Osteoblast (primary cell): ENCODE measurements around the gene REPS2. TPM values are rescaled to one million over a fixed set of nuclear protein-coding genes. Genes with fewer than 3 reads are reported as not detected.

Experiments used
- DNase-seq: peaks from one replicate; pipeline ENCODE4 v3.0.0; 2011; ENCODE audit warnings: low spot score, mixed read lengths; ENCODE audit not compliant: insufficient read length; ENCODE audit errors: missing footprints
- H2AFZ ChIP-seq: 2 replicates; pipeline ENCODE4 v1.6.0; 2011; ENCODE audit warnings: mild to moderate bottlenecking, low read length
- H3K27ac ChIP-seq: 2 replicates; pipeline ENCODE4 v1.5.1; 2011; ENCODE audit warnings: mild to moderate bottlenecking, low read depth, low read length, moderate library complexity
- H3K27me3 ChIP-seq: 2 replicates; pipeline ENCODE4 v1.6.0; 2012; ENCODE audit warnings: mild to moderate bottlenecking, control low read depth, inconsistent platforms, low read length, moderate library complexity; ENCODE audit not compliant: insufficient read depth
- H3K36me3 ChIP-seq: 2 replicates; pipeline ENCODE4 v1.5.1; 2011; ENCODE audit warnings: mild to moderate bottlenecking, low read length, control low read depth, moderate library complexity; ENCODE audit not compliant: insufficient read depth
- H3K4me1 ChIP-seq: 2 replicates; pipeline ENCODE4 v1.5.1; 2011; ENCODE audit warnings: mild to moderate bottlenecking, low read length, control low read depth, moderate library complexity; ENCODE audit not compliant: insufficient read depth
- H3K4me2 ChIP-seq: 2 replicates; pipeline ENCODE4 v1.6.0; 2011; ENCODE audit warnings: mild to moderate bottlenecking, low read length; ENCODE audit not compliant: insufficient read depth
- H3K4me3 ChIP-seq: fragments of 200-600 bp; sonication (generic); 3 replicates; pipeline ENCODE4 v1.5.1; 2012; ENCODE audit warnings: mild to moderate bottlenecking, low read length, inconsistent platforms; ENCODE audit not compliant: insufficient read depth
- H3K79me2 ChIP-seq: 2 replicates; pipeline ENCODE4 v1.6.0; 2012; ENCODE audit warnings: mild to moderate bottlenecking, low read length, control low read depth, inconsistent platforms; ENCODE audit not compliant: insufficient read depth
- H3K9me3 ChIP-seq: 2 replicates; pipeline ENCODE4 v1.5.1; 2011; ENCODE audit warnings: low read depth, low read length, control low read depth
- H4K20me1 ChIP-seq: 2 replicates; pipeline ENCODE4 v1.6.0; 2012; ENCODE audit warnings: mild to moderate bottlenecking, low read length, control low read depth; ENCODE audit not compliant: insufficient read depth
- small RNA-seq: library from RNA; depleted of rRNA; stranded (forward); fragments of <200 nt; gene quantifications from one replicate; pipeline ENCODE3, GENCODE V24; 2012
- total RNA-seq: library from RNA; depleted of rRNA; stranded (reverse); fragments of >200 nt; gene quantifications from 2 replicates; pipeline ENCODE4 v1.2.3, GENCODE V29; 2012
- TF ChIP-seq, protein P1 (sequence below): IDR thresholded peaks from 2 replicates; pipeline ENCODE4 v1.5.1; 2011; ENCODE audit warnings: mild to moderate bottlenecking, low read depth, low read length, moderate library complexity; ENCODE audit errors: extremely low read depth

The REPS2 gene
- total RNA-seq, 1 donor = 0.72 TPM

DNA sequence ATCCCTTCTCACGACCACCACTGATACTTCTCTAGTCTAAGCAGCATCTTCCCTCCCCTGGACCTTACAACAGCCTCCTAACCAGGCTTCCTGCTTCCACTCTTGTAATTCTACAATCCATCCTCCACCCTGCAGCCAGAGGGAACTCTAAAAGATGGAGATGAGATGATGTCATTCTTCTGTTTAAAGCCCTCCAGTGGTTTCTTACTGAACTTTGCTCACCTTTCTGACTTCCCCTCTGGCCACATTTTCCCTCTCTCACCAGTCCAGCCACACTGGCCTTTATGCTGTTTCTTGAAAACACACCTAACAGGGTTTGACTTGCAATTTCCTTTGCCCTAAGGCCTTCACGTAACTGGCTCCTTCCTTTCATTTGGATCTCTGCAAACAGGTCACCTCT lies 237.1 kb downstream of the REPS2 start:
- no peaks in the 10 kb centered on the region for H3K9me3 ChIP-seq
- H2AFZ ChIP-seq = no peak overlapping the region
- H3K36me3 ChIP-seq = no peaks in the 10 kb centered on the region
- H3K4me3 ChIP-seq = no peak overlapping the region
- no peaks in the 10 kb centered on the region for H3K4me1 ChIP-seq
- no peaks in the 10 kb centered on the region for H3K79me2 ChIP-seq
- H4K20me1 ChIP-seq = no peaks in the 10 kb centered on the region
- no peak overlapping the region for H3K4me2 ChIP-seq
- H3K27me3 ChIP-seq = no peaks in the 10 kb centered on the region
- DNase-seq = no peak
- TF ChIP-seq, protein P1, sequence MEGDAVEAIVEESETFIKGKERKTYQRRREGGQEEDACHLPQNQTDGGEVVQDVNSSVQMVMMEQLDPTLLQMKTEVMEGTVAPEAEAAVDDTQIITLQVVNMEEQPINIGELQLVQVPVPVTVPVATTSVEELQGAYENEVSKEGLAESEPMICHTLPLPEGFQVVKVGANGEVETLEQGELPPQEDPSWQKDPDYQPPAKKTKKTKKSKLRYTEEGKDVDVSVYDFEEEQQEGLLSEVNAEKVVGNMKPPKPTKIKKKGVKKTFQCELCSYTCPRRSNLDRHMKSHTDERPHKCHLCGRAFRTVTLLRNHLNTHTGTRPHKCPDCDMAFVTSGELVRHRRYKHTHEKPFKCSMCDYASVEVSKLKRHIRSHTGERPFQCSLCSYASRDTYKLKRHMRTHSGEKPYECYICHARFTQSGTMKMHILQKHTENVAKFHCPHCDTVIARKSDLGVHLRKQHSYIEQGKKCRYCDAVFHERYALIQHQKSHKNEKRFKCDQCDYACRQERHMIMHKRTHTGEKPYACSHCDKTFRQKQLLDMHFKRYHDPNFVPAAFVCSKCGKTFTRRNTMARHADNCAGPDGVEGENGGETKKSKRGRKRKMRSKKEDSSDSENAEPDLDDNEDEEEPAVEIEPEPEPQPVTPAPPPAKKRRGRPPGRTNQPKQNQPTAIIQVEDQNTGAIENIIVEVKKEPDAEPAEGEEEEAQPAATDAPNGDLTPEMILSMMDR = no peak
- no peak overlapping the region for H3K27ac ChIP-seq

DNA sequence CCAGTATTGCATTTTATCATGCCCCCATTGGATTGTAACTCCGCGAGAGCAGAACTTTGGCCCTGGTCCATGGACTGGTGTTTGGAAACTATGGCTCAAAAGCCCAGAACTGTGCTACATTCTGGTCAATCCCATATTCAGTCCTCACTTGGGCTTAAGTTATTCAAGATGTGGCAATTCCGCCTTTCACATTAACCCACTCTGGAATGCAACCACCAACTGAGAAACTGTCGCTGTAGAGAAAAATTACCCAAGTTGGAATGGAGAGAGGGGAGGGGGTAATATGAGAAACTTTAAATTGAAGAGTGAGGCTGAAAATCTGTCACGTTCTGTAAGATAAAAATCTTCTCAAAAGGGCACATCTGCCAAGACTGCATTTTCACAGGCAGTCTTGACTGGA lies 239.0 kb downstream of the REPS2 start:
- no peak overlapping the region for H3K4me2 ChIP-seq
- TF ChIP-seq, protein P1 = no peak
- H4K20me1 ChIP-seq = no peaks in the 10 kb centered on the region
- H3K36me3 ChIP-seq = no peaks in the 10 kb centered on the region
- H3K4me1 ChIP-seq = no peaks in the 10 kb centered on the region
- H2AFZ ChIP-seq = no peak overlapping the region
- H3K4me3 ChIP-seq = no peak overlapping the region
- no peaks in the 10 kb centered on the region for H3K27me3 ChIP-seq
- DNase-seq = no peak
- H3K27ac ChIP-seq = no peak overlapping the region
- no peaks in the 10 kb centered on the region for H3K79me2 ChIP-seq
- H3K9me3 ChIP-seq = no peaks in the 10 kb centered on the region

DNA sequence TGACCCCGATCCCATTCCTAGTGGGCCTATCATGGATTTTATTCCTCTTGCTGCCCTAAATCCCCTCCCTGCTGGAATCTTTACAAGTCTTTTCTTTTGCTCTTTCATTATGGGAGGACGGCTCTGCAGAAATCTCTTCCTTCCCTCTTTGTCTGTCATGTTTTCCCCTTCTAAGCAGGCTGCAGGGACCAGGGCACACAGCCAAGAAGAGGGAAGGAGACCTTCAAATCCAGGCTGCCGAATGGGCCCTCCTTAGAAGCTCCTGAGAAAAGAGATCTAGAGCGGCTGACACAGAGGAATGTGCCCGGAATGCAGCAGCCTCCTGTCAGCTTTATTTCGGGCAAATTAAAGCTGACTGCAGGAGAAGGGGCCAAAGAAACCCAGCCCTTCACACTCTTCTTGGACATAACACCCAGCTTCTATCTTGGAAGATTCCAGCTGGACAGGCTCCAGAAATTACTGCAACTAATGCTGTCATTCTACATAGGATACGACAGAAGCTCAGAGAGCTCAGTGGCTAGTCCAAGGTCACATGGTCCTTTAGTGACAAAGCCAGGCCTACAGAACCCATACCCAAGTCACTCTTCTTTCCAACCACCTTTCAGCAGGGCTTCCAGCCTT lies 240.8 kb downstream of the REPS2 start:
- H3K79me2 ChIP-seq = no peaks in the 10 kb centered on the region
- no peaks in the 10 kb centered on the region for H3K36me3 ChIP-seq
- H3K9me3 ChIP-seq = no peaks in the 10 kb centered on the region
- no peak overlapping the region for H3K4me2 ChIP-seq
- TF ChIP-seq, protein P1 = no peak
- H3K27ac ChIP-seq = no peak overlapping the region
- no peaks in the 10 kb centered on the region for H4K20me1 ChIP-seq
- H2AFZ ChIP-seq = no peak overlapping the region
- no peaks in the 10 kb centered on the region for H3K27me3 ChIP-seq
- H3K4me3 ChIP-seq = no peak overlapping the region
- no peak for DNase-seq
- no peaks in the 10 kb centered on the region for H3K4me1 ChIP-seq

DNA sequence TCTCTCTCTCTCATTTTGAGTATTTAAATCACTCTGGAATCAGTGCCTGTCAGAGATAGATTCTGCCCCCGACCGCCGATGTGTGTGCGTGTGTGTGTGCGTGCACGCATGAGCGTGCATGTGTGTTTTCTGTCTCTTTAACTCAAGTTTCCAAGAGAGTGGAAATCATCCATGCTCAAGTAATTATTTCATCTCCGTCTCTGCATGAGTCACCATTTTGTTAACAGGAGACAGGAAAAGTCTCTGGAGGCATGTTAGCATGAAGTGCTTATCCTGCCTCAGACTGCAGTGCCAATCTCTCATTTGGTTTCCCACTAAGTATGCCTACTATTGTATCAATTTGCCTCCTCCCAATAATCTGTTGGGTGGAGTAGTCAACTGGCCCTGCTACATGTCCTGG lies 245.6 kb downstream of the REPS2 start:
- Histone ChIP-seq H3K4me1 (no peaks in the 10 kb centered on the region), H3K4me2 (no peak overlapping the region), H3K4me3 (no peak overlapping the region), H4K20me1 (no peaks in the 10 kb centered on the region), H3K27ac (no peak overlapping the region), H3K79me2 (no peaks in the 10 kb centered on the region), H2AFZ (no peak overlapping the region), H3K9me3 (no peaks in the 10 kb centered on the region), H3K36me3 (no peaks in the 10 kb centered on the region), H3K27me3 (peaks cover 4% of the 10 kb centered on the region)
- no peak for DNase-seq
- TF ChIP-seq, protein P1 = no peak

Small RNA genes within 50 kb of the gene (small RNA-seq; reads per million reads assigned to genes)
- not detected for gene RF00019
- gene RF00190 = not detected

Other genes with a start within 250 kb of the REPS2 start
- 8.0 and 10.3 TPM in 2 replicates for gene CTPS2, start 234.0 kb upstream of the REPS2 start, total RNA-seq
- gene SYAP1, start 227.0 kb upstream of the REPS2 start, total RNA-seq = 25.7 and 43.9 TPM in 2 replicates
- gene TXLNG, start 160.2 kb upstream of the REPS2 start, total RNA-seq = 5.1 and 10.3 TPM in 2 replicates
- gene RBBP7, start 76.3 kb upstream of the REPS2 start, total RNA-seq = 69.8 and 87.5 TPM in 2 replicates